Left renal pelvis (tissue), 4 donors: Measurements from ENCODE around the gene BOD1. TPM values are rescaled to one million over a fixed set of nuclear protein-coding genes. Genes with fewer than 3 reads are reported as not detected.

Source experiments
- DNase-seq, 4 donors: peaks; one replicate each; pipeline ENCODE4 v3.0.0-alpha.2; 2013; ENCODE audit warnings: low read depth in 4 of 4, low spot score in 3 of 4
- polyA plus RNA-seq, 4 donors: library from polyadenylated mRNA; unstranded; fragments of 120-200 nt; gene quantifications; one replicate each; pipeline ENCODE4 v1.2.1, GENCODE V29; 2013; ENCODE audit not compliant: insufficient read length in 4 of 4

Gene BOD1
- polyA plus RNA-seq, 4 donors = 83.3 to 127 (median 122) TPM

DNA sequence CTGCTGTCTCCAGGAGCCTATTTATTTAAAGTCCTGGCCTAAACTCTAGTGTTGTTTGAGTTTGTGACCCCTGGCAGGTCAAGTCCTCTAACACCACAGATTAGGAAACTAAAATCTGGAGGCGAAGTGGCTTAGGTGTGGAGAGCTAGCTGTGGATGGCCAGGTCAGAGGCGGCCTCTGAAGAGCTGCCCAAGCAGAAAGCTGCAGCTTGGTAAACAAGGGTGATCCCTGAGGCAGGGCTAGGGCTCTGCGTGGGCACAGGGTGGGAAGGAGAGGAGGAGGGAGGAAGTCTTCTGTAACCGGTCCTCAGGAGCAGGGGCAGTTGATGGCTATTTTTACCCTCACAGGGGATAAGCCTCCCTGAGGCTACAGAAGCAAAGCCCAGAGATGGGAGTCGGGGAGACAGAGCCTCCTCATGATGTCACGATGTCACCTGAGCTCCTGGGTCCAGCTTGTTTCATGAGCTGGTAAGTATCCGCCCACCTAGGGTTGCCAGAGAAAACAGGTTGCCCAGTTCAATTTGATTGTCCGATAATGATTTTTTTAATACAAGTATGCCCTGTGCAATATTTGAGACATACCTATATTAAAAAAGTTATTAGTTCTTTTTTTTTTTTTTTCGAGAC, 25.9 kb upstream of the BOD1 start:
- DNase-seq = no peak

DNA sequence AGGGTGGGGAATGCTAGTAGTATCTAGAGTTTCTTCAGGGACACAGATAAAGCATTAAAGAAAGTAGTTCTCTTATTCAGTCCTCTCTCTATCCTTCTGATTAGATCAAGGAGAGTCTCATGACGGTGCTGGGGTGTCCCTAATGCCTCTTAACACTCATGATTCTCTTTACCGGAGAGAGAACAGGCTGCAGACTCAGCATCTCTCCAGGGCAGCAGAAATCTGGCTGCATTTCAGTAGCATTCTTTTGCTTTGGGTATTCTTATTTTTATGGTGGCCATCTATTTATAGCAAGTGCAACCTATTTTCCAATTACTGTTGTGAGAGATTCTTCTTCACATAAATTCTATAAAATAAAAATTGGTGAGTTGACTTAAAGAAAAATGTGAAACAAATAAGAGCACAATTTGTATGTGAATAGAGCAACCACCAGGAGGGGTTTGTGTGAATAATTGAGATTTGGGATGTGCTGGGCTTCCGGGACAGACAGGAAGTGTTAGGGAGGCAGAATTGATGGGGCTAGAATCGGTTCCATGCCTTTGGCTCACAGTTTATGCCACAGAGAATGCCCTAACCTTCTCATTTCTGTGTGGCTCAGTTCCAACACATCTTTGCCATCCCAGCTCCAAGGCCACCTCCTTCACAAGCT, 23.8 kb upstream of the BOD1 start:
- DNase-seq = no peak

DNA sequence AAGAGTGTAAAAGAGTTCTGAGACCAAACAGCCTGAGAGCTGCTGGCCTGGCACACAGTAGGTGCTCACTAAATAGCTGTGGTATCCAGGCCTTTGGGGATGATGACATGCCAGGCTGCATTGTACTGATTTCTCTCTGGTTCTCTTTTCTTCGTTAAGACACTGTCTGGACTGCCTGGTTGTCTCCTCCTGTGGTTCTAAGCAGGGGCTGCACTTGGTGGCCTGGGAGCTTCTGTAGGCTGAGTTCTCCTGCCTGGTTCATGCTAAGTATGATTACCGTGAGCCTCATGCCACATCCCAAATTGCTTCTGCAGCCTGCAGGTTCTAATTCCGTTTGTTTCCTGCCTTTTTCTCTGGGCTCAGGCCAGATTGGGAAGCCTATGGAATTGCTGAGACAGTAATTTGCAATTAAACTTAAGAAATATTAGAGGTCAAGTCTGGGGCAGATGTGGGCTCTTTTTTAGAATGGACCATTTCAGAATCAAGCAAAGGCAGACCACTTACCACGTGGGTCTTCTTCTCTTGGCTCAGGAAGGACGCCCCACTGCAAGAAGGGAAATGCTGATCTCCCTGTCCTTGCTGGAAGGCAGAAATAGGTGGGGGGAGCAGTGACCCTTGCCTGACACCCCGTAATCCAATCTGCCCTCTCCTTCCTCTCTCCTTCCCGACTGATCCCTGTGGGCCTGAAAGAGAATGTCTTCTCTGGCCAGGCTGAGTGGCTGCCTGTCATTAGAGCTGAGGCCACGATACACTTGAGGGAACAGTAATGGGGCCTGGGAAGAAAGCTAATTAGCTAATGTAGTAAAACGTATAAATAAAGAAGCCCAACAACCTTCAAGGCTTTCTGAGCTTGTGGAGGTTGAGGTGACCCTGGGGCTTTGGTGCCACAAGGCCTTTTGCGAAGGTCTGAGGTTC, 21.9 kb upstream of the BOD1 start:
- no peak for DNase-seq

DNA sequence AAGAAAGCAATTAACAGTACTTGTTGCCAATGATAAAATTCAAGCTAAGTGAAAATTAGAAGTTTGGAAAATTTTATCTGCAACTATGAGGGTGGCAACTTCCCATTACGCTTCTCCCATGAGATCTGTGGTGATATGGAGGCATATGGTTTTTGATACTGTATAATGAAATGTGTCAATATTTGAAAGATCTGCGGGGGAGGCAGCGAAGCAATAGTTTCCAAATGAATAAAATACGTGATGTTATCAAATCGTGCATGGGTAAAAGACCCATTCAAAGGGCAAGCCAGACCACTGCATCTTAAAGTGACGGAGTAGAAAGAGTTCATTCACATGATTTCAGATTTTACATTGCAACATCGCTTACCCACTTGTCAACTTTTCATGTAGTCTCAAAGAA, 20.9 kb upstream of the BOD1 start:
- DNase-seq = no peak

DNA sequence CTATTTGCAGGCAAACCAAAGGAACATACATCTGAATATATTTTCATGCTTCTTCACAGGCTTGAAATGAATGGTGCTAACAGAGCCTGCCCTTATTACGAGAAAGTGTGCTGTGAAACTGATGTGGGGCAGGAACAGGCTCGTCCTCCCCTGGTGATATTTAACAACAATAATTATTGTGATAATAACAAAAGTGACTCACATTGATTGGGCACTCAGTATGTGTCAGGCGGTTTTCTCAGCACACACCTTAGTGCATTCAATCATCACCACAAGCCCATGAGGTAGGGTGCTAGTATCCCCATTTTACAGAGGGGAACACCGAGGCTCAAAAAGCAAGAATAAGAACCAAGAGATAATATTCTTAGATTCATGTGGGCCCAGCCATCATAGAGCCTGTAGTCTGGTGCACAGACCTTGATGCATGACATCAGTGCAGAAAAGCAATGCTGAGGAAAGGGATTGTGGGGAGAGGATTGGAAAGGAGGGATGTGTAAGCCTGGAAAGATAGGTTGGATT, 18.1 kb upstream of the BOD1 start:
- DNase-seq = no peak

DNA sequence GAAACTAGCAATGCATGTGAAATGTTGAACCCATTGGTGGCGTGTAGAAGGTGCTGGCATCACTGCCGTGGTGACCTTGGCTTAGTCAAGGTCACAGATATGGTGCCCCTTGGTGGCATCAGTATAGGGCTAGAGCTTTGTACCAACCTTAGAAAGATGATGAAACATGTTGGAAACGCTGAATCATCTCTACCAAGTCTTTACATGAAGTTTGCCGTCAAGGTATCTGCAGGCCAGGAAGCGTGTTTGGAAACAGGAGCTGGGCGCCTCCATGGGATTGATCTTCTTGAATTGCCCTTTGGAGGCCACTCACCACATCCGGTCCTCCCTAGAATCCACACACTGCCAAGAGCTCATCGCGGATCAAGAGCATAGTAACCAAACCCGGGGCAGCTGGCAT, 16.9 kb upstream of the BOD1 start:
- DNase-seq = no peak

DNA sequence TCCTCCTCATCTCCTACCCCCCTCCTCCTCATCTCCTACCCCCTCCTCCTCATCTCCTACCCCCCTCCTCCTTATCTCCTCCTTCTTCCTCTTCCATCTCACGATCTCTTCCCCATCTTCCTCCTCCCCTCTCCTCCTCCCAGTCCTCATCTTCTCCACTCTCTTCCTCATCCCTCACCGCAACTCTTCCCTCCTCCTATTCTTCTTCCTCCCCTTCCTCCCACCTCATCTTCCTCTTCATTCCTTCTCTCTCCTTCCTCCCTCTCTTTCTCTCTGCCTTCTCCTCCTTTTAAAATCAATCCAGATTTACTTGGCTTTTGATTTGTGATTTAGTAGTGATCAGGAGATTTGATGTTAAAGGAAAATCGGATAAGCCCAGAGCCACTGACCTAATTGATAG, 15.0 kb upstream of the BOD1 start:
- DNase-seq = no peak

DNA sequence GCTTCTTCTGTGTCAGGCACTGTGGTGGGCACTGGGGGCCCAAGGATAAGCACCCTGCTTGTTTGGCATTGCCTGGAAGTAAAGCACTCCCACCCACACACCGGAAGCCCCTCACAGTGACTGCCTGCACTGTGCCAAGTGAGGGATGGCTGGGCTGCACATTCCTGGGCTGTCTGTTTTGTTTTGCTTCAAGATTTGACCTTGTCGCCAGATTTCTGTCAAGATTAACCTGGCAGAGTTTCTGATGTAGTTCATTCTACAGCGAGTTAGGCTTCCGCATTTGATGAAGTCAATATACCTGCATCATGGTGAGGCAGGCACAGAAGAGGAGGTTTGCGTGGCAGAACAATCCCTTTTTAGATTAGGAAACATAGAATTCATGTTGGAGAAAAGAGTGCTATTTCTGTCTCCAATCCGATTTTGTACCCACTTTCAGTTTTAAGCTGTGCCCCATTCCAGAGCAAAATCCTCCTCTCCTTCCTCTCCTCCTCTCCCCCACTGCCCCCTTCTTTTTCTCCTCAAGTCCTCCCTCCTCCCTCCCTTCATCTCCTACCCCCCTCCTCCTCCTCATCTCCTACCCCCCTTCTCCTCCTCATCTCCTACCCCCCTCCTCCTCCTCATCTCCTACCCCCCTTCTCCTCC, 14.4 kb upstream of the BOD1 start:
- DNase-seq = no peak

DNA sequence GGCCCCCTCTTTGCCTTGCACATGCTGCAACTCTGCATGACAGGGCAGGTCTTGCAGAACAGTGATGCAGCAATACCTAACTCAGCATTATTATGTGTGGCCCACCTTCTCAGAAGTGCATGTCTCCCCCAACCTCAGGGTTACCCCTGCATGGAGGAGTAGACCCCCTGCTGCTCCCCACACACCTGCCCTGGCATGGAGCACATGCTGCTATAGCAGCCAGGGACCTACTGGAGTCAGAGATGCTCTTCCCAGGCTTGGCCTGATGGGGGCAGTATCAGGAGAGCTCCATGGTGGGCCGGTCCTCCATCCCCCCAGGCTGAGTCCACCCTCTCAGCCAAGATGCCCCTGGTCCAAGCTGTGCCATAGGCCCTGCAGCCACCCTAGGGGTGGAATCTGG, 13.2 kb upstream of the BOD1 start:
- no peak for DNase-seq

DNA sequence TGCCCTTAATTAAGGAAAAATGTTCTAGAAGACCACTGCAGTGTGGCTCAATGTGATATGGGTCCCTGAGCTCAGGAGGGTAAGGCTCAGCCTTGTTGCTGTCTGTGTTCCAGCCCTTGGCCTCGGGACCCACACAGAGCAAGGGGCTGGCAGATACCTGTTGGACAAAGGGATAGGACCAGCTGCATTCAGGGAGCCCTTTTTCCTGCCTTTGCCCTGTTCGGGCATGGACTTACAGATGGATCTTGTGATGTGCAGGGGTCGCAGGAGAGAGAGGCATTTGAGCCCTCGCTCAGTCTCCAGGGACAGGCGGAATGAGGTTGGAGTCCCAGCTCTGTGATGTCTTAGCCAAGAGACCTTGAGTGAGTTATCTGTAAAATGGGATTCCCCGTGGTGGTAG, 12.1 kb upstream of the BOD1 start:
- no peak for DNase-seq

DNA sequence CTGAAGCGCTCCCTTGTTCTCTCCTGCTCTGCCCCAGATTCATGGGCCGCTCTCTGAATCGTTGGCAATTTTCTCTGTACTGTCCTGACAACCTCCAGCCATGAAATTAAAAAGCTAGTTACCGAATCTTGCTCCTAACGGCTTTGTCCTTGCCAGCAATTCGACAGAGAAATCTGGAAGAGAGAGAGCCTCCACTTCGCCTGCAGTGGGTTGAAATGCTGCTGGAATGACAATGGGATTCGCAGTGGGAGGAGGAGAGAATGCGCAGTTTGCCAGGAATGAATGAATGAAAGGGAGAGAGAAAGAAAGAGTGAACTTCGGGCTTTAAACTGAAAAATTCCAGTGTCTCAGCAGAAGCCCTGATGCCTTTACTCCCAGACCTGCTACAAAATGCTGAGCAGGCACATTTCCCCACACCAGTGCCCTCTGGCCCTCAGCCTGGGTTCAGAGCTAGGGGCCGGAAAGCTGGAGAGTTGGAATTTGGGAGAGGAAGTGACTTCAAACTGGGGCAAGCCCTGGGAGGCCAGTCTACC, 11.5 kb upstream of the BOD1 start:
- DNase-seq = no peak

DNA sequence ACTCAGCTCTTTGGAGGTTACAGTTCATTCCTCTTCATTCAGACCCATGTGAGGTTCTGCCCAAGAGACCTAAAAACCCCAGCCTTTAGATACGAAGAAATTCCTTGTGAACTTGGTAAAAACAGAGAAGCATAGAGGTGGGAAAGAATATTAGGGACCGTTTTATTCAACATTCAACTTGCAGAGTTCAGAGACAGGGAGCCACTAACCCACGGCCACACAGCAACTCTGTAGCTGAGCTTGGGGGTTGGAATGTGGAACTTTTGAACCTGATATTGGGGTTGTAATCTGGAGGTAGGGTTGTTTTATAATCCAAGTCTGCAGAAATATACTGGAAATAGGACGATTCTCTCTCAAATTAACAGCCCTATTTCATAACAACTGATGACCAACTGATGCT, 10.8 kb upstream of the BOD1 start:
- no peak for DNase-seq

DNA sequence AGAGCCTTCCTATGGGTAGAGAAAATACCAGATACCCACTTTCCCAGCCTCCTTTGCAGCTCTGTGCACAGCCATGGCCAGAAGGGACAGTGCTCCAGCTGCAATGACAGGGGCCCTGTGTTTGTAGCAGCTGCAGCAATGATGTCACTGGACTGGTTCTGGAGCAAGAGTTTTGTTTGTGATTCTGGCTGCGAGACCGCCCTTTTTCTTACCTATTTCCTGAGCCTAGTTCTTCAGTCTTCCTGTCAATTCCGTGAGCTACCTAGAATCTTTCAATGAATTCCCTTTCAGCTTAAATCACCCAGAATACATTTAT, 10.0 kb upstream of the BOD1 start:
- DNase-seq = no peak

DNA sequence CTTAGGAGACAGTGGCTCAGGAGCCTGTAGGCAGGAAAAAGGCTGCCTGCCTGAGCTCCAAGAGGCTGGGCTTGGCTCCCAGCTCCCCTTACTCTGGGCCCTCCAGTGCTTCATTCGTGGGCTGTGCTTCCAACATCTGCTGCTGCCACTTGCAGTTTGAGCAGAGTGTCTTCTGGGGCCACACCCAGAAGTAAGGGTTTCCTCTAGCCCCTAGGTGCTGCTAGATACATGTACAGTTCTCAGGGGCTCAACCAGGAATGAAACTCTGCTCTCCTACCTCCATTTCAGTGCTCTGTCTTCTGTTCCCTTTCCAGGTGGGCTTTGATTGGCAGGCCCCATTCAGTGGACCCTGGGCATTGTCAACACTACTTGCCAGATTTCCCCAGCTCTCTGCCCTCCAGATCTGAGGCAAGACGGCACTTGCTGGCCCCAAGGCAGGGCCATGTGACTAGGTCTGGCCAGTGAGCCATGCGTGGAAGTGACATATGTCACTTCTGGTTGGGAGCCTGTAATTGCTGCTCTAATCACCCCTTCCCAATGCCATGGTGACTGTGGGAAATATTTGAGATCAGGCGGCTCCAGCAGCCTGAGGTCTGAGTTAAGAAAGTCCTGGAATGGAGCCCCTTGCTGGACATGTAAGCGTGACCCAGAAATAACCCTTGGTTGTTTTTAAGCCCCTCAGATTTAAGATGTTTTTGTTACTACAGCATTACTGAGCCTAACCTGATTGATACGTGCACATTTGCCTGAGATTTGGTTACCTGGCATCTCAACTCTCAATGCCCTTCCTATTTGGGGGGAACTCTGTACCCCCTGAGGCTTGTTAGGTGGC, 9.4 kb upstream of the BOD1 start:
- DNase-seq = no peak

DNA sequence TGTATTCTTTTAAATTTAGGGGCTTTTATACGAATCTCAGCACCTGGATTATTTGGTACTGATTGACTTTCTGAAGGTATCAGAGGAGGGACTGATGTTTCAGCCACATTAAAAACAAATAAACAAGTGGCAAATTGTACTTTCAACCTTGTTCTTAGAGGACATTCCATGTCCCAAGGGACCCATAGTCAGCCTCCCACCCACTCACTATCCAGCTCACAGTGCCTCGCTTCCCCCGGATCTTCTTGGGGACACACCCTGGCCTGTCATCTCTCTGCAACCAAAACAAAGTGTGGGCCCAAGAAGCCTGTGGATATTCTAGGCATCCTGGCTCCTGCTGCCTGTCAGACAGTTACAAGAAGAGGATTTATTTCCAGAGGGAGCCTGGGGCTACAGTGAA, 8.8 kb upstream of the BOD1 start:
- no peak for DNase-seq

DNA sequence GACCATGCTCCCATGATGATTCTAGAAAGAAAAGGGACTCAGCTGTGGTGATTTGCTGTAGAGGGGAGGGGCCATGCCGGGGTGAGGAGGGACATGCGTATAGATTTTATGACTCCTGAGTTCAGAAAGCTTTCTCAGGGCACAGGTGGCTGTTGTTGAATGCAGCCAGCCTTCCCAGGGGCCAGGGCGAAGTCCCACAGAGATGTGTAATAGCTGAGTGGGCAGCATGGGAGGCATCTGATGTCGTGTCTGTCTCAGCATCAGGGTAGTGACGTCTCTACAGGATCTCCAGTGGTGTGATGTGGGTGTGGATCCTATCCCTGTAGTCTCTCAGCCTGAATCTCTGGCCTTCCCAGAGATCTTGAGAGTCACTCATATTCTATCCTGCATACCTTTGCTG, 7.8 kb upstream of the BOD1 start:
- no peak for DNase-seq

DNA sequence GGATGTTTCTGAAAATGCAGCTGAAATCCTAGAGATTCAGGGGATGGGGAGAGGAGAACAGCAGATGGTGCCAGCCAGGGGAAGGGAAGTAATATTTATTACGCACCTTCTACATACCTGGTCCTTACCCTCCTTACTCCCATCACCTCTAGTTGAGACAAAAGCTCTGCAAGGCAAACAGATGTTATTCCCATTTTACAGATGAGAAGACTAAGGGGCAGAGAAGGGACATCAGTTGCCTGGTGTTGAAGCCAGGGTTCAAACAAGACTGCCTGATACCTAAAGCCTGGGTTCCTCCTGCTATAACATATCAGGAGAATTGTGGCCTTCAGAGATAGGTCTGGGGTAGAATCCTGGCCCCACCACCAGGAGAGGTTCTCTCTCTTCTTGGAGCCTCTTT, 7.3 kb upstream of the BOD1 start:
- no peak for DNase-seq

DNA sequence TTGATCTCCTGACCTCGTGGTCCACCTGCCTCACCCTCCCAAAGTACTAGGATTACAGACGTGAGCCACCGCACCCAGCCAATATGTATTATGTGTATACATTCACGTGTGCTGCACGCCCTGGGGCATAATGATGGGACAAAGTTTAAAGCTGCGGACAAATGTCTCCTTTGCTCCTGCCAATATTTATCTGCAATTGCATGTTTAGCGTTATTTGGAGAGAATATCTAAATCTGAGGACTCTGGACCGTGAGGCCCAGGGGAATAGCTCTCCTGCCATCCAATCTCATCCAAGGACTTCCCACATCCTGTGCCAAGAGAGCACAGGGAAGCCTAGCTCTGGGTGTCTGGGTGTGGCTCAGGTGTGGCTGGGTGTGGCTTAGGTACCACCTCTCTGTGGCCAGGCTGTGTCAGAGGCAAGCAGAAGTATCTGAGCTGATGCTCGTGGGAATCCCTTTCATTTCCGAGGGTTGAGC, 6.9 kb upstream of the BOD1 start:
- no peak for DNase-seq

DNA sequence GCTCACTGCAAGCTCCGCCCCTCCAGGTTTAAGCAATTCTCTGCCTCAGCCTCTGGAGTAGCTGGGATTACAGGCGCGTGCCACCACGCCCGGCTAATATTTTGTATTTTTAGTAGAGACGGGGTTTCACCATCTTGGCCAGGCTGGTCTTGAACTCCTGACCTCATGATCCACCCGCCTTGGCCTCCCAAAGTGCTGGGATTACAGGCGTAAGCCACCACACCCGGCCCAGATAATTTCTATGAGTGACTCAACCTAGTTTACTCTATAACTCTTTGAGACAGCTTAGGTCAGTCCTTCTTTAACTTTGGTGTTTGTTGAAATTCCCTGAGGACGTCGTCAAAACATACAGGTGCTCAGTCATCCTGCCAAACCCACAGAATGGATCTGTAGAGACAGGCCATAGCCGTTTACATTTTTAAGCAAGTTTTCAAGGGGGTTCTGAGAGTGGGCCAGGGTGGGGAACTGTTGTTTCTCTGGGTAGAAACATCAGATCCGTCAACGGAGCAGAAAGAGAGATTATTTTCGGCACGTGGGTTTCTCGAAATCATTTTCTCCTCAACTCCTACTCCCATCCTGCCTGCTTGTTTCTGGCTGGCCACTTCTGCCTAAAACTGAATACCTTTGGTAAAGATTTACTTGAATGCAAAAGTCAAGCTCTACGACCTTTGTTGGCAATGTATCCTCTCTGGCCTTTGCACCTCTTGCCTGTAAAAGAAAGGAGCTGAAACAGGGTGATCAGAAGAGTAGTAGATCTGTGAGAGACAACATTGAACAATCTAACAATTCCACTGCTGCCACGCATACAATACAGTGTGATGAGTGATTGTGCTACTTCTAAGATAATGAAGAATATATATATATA, 6.0 kb upstream of the BOD1 start:
- DNase-seq = no peak
